UCSD-AML1 (cell line): ENCODE data around the gene PPP2CA.
"Not testable (repeated sequence)": the region's sequence is repeated elsewhere in the genome, so short reads cannot be mapped to it uniquely, and the experiment has no call there.

Source experiments
- DNase-seq: peaks from one replicate; lab custom pipeline; 2025; ENCODE audit not compliant: unreplicated experiment; lab: John Stamatoyannopoulos, UW

The PPP2CA gene

GRCh38 chr5:134225780-134226440 is at the start of gene PPP2CA:
Gene PPP2CA (minus strand): TSS chr5:134226073. CDS start chr5:134225861, 212 bp downstream.
- DNase-seq = peak; percentile 99

GRCh38 chr5:134273642-134274395 is 47.9 kb upstream of the PPP2CA start:
- no peak for DNase-seq

DNA sequence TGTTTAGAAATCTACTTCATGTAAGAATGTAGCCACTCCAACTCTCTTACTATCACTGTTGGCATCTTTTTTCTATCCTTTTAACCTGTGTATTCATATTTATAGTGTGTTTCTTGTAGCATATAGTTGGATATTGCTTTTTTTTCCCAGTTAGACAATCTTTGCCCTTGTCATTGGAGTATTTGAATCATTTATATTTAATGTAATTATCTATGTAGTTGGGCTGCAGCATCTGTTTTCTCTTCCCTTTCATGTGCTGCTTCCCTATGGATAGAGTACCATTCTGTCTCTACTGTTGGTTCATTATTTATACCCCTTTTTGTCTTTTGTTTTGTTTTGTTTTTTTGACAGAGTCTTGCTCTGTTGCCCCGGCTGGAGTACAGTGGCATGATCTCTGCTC is 45.2 kb upstream of the PPP2CA start:
- no peak for DNase-seq

DNA sequence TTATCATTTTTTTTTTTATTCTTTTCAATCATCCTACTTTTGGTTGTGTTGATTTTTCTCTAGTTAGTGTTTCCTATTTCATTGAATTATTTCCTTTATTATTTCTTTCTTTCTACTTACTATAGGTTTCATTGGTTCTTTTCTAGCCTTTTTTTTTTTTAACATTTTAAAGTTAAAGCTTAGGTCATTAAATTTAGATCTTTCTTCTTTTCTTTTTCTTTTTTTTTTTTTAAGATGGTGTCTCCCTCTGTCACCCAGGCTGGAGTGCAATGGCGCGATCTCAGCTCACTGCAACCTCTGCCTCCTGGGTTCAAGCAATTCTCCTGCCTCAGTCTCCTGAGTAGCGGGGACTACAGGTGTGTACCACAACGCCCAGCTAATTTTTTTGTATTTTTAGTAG is 43.0 kb upstream of the PPP2CA start:
- no peak for DNase-seq

- DNase-seq = no peak
These were observed 42.2 kb upstream of the PPP2CA start for GRCh38 chr5:134268019-134268601.

DNA sequence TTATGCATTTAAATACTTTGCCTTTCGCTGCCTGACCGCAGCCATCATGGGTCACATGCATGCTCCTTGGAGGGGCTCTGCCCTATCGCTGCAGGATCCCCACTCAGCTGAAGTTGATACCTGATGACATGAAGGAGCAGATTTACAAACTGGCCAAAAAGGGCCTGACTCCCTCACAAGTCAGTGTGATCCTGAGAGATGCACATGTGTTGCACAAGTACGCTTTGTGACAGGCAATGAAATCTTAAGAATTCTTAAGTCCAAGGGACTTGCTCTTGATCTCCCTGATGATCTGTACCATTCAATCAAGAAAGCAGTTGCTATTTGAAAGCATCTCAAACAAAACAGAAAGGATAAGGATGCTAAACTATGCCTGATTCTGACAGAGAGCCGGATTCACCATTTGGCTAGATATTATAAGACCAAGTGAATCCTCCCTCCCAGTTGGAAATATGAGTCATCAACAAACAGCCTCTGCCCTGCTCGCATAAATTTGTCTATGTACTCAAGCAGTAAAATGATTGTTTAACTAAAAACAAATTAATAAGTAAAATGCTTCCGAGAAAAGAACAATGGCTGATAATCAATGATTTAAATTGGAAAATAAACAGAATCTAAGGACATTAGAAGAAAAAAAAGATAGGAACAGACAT is 41.6 kb upstream of the PPP2CA start:
- DNase-seq = no peak

- no peak for DNase-seq
These were observed 37.9 kb upstream of the PPP2CA start for GRCh38 chr5:134263801-134264200.

DNA sequence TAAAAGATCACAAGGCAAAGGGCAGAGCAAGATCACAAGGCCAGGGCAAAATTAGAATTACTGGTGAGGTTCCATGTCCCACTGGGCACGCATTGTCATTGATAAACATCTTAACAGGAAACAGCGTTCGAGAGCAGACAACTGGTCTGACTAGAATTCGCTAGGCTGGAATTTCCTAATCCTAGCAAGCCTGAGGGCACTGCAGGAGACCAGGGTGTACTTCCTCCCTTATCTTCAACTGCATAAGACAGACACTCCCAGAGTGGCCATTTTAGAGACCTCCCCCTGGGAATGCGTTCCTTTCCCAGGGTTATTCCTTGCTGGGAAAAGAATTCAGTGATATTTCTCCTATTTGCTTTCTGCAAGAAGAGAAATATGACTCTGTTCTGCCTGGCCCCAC is 36.8 kb upstream of the PPP2CA start:
- DNase-seq = not testable (repeated sequence)

DNA sequence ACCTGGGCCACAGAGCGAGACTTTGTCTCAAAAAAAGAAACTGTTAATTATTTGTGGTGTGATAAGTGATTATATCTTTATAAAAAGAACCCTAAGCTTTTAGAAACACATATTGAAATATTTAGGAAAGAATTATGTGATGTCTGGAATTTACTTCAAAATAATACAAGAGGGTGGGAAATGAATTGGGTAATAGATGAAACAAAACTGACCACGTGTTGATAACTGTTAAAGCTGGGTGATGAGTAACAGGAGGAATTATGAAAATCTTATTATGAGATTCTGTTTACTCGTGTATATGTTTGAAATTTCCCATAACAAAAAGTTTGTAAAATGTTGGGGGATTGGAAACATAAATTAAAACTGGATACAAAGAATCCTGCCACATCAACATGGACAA is 33.0 kb upstream of the PPP2CA start:
- no peak for DNase-seq

GRCh38 chr5:134257176-134257575 is 31.3 kb upstream of the PPP2CA start:
- no peak for DNase-seq

- no peak for DNase-seq
These were observed 29.7 kb upstream of the PPP2CA start for GRCh38 chr5:134255418-134256150.

DNA sequence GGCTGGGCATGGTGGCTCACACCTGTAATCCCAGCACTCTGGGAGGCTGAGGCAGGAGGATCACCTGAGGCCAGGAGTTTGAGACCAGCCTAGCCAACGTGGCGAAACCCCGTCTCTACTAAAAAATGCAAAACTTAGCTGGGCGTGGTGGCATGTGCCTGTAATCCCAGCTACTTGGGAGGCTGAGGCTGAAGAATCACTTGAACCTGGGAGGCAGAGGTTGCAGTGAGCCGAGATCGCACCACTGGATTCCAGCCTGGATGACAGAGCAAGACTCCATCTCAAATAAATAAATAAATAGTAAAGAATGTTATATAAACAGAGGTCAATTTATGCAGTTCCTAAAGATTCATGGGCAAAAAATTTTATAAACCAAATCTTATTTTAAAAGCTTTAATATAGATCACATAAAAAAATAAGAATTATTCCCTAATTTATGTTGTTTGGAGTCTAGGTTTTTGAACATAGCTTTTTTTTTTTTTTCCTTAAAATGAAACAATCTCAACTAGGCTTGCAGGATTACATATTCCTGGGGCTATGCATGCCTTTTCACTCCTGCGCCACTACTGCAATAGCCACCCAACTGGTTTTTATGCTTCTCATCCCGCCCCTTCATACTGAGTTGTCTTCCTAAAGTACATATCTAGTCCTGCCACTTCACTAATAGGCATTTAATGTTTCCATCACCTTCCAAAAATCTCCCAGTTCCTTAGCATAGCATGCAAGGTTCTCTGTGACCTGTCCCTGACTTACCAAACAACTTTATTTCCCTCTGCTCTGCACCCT is 27.7 kb upstream of the PPP2CA start:
- not testable (repeated sequence) for DNase-seq

DNA sequence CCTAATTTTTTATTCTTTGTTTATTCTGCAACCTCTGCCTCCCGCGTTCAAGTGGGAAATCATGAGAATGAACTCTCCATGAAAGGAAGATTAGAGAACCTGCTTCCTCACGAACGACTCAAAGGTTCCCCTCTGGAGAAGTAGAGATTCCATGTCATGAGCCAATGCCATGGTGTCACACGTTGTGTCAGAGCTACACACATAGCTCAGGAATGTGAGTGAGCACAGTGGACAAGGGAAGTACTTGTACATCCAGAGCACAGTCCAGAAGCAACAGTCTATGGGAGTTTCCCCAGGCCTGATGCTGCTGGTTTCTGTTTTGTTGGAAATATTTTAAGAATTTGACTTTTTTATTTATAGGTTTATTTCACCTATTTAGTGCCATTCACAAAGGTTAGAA is 26.8 kb upstream of the PPP2CA start:
- no peak for DNase-seq

- DNase-seq = no peak
These were observed 25.1 kb upstream of the PPP2CA start for GRCh38 chr5:134250949-134251348.

DNA sequence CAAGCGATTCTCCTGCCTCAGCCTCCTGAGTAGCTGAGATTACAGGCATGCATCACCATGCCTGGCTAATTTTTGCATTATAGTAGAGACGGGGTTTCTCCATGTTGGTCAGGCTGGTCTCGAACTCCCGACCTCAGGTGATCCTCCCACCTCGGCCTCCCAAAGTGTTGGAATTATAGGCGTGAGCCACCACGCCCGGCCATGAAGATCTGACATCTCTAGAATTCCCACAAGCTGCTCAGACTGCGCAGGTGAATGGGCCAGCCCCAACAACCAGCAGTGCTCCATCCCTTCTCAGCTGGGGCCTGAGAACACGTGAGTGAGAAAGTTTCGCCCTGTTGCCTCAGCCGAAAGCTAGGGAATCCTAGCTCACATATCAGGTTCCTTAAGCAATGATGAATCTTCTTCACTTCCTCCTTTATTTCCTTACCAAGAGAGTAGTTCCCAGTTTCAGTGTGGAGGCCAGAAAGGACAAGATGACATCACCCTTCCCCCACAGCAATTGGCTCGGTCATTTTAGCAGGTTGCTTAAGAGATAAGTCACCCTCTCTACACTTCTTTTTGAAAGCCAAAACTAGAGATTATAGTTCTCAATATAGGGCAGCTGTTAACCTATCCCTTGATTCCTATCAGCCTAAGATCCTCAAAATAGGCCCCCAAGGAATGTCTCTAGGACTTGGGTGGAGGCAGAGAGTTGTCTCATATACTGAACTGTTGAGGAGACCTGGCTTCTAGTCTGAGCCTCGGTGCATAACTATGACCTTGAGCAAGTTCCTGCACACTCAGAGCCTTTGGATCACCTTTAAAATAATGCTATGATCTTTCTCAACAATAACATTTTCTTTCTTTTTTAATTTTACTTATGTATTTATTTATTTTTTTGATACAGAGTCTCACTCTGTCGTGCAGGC is 23.9 kb upstream of the PPP2CA start:
- DNase-seq = peak; percentile 16

GRCh38 chr5:134248256-134248655 is 22.4 kb upstream of the PPP2CA start:
- DNase-seq = no peak

GRCh38 chr5:134247428-134248224 is 21.8 kb upstream of the PPP2CA start:
- DNase-seq = no peak

- no peak for DNase-seq
These were observed 21.0 kb upstream of the PPP2CA start for GRCh38 chr5:134246771-134247427.
